Tongue (tissue), 2 donors: ENCODE results near the gene DIP2A. TPM values are rescaled to one million over a fixed set of nuclear protein-coding genes. Genes with fewer than 3 reads are reported as not detected.

ENCODE experiments used
- DNase-seq: peaks from one replicate; pipeline ENCODE4 v3.0.0-alpha.2; 2015
- total RNA-seq: library from RNA; depleted of rRNA; stranded (reverse); fragments of >200 nt; gene quantifications from one replicate; pipeline ENCODE4 v1.2.3, GENCODE V29; 2014

The DIP2A gene
- total RNA-seq, 1 donor from 2014 or later, result 36.1 TPM

- DNase-seq, result peak; percentile 49
Observed at GRCh38 chr21:46598581-46599572, 140.2 kb downstream of the DIP2A start.

DNA sequence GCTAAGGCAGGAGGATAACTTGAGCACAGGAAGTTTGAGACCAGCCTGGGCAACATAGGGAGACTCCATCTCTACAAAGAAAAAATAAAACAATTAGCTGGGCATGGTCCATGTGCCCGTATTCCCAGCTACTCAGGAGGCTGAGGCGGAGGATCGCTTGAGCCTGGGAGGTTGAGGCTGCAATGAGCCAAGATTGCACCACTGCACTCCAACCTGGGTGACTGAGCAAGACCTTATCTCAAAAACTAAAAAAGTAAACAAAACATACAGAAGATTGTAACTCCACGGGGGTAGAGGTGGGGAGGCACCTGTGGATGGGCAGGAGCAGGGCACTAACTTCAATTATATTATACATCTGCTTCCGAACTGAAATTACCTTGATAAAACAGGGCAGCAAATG is 141.6 kb downstream of the DIP2A start:
- DNase-seq, result no peak

GRCh38 chr21:46600978-46601377 is 142.3 kb downstream of the DIP2A start:
- DNase-seq, result no peak

- DNase-seq, result peak; percentile 41
Observed at GRCh38 chr21:46603228-46603627, 144.5 kb downstream of the DIP2A start.

GRCh38 chr21:46604329-46604974 is 145.8 kb downstream of the DIP2A start:
- no peak for DNase-seq

DNA sequence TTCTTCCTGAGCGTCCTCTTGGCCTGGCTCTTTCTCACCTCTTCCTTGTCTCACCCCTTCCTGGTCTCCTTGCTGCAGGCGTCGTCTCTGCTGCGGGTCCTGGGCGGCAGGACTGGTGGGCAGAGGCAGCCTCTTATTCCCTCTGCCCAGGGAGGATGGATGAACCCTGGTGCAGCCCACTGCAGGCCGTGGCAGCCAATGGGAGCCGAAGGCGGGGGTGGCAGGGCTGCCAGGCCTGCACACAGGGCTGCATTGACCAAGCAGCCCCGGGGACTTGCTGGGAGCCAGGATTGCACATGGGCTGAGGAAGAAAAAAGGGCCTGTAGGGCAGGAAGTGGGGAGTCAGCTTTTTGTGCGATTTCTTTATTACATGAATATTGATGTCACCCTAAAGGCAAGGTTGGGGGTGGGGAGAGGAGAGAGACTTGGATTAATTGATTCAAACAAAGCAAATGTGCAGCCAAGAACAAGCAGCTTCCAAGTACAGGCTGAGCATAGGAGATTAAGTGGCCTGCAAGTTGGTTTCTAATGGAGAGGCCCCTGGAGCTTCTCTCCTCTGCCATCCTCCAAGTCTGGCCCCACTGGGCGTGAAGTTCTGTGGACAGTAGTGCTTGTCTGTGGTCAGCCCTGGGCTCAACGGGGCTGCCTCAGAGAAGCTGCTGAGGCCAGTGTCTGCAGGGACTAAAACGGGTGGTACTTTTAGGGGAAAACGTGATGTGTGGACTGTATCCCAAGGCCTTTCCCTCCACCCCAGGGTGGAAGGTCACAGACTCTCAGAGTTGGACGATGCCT is 146.5 kb downstream of the DIP2A start, which contains the start of gene S100B:
S100B (minus strand) TSS at position 108 of the 792 bp plus-strand sequence. CDS start 2,667 bp downstream, outside the sequence.
- DNase-seq, result peak; percentile 74

- peak; percentile 21 for DNase-seq
Observed at GRCh38 chr21:46605767-46606426, 147.2 kb downstream of the DIP2A start.

DNA sequence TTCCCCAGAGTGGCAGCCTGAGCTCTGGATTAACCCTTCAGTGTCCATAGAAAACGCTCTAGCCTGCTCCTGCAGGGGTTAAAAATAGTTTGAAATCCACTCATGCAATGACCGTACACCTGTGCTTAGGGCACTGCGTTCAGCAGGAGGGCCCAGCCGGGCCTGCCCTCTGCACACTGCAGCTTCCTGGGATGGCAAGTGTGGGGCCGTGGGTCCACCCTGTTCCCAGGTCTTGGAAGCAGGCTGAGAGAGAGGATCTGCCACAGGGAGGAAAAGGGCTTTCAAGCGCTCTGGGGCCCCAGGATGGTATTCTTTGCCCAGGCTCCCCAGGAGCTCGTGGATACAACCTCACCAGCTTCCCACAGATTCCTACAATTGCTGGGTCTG is 147.7 kb downstream of the DIP2A start:
- DNase-seq, result no peak

- DNase-seq, result no peak
Observed at GRCh38 chr21:46607636-46608035, 148.9 kb downstream of the DIP2A start.

GRCh38 chr21:46608672-46609111 is 150.0 kb downstream of the DIP2A start:
- no peak for DNase-seq

GRCh38 chr21:46610018-46610701 is 151.5 kb downstream of the DIP2A start:
- DNase-seq, result no peak

DNA sequence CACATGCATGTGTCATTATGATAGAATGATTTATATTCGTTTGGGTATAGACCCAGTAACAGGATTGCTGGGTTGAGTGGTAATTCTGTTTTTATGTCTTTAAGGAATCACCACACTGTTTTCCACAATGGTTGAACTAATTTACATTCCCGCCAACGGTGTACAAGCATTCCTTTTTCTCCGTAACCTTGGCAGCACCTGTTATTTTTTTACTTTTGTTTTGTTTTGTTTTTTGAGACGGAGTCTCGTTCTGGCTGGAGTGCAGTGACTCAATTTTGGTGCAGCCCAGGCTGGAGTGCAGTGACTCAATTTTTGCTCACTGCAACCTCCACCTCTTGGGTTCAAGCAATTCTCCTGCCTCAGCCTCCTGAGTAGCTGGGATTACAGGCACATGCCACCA is 154.7 kb downstream of the DIP2A start:
- no peak for DNase-seq

DNA sequence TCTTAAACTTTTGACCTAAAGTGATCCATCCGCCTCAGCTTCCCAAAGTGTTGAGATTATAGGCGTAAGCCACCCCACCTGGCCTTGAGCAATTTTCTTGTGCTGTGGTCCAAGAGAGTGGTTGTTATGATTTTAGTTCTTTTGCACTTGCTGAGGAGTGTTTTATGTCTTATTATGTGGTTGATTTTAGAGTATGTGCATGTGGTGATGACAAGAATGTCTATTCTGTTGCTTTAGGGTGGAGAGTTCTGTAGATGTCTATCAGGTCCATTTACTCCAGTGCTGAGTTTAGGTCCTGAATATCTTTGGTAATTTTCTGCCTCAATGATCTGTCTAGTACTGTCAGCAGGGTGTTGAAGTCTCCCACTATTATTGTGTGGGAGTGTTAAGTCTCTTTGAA is 157.4 kb downstream of the DIP2A start:
- no peak for DNase-seq

DNA sequence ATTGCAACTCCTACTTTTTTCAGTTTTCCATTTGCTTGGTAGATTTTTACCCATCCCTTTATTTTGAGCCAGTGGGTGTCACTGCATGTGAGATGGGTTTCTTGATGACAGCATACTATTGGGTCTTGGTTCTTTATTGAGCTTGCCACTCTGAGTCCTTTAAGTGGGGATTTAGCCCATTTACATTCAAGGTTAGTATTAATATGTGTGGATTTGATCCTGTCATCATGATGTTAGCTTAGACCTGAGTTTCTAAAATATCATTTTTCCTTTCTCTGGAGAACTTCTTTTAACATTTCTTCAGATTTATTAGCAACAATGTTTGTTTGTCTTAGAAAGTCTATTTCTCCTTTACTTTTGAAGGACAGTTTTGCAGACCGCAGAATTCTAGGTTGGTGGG is 158.0 kb downstream of the DIP2A start:
- no peak for DNase-seq

GRCh38 chr21:46617267-46618051 is 158.8 kb downstream of the DIP2A start:
- no peak for DNase-seq

GRCh38 chr21:46618738-46619379 is 160.2 kb downstream of the DIP2A start:
- DNase-seq, result no peak
